Loucy (cell line): ENCODE measurements around the gene YAP1.

Experiments
- EZH2phosphoT487 ChIP-seq: fragments of 200-600 bp; IDR thresholded peaks from 2 replicates; pipeline ENCODE4 v1.6.1; 2018; ENCODE audit warnings: antibody characterized with exemption, mild to moderate bottlenecking, moderate library complexity, borderline replicate concordance
- TF ChIP-seq, protein P1 (sequence below): fragments of 200-600 bp; sonication (generic); conservative IDR thresholded peaks from 2 replicates; pipeline ENCODE4 v1.5.1; 2014; ENCODE audit warnings: mild to moderate bottlenecking, antibody characterized with exemption, low read length

- TF ChIP-seq, protein P1, sequence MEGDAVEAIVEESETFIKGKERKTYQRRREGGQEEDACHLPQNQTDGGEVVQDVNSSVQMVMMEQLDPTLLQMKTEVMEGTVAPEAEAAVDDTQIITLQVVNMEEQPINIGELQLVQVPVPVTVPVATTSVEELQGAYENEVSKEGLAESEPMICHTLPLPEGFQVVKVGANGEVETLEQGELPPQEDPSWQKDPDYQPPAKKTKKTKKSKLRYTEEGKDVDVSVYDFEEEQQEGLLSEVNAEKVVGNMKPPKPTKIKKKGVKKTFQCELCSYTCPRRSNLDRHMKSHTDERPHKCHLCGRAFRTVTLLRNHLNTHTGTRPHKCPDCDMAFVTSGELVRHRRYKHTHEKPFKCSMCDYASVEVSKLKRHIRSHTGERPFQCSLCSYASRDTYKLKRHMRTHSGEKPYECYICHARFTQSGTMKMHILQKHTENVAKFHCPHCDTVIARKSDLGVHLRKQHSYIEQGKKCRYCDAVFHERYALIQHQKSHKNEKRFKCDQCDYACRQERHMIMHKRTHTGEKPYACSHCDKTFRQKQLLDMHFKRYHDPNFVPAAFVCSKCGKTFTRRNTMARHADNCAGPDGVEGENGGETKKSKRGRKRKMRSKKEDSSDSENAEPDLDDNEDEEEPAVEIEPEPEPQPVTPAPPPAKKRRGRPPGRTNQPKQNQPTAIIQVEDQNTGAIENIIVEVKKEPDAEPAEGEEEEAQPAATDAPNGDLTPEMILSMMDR = no peak
- TF ChIP-seq EZH2phosphoT487 = no peak
Observed at GRCh38 chr11:102229510-102230123, 119.4 kb downstream of the YAP1 start.
